GM19467 (cell line): ENCODE data around the gene GALNS.

Experiments used
- ATAC-seq: cut with Tn5 transposase; IDR thresholded peaks from one replicate; pipeline ENCODE4 v1.9.1; 2021; ENCODE audit warnings: mild to moderate bottlenecking, moderate library complexity; ENCODE audit not compliant: unreplicated experiment

Gene GALNS

DNA sequence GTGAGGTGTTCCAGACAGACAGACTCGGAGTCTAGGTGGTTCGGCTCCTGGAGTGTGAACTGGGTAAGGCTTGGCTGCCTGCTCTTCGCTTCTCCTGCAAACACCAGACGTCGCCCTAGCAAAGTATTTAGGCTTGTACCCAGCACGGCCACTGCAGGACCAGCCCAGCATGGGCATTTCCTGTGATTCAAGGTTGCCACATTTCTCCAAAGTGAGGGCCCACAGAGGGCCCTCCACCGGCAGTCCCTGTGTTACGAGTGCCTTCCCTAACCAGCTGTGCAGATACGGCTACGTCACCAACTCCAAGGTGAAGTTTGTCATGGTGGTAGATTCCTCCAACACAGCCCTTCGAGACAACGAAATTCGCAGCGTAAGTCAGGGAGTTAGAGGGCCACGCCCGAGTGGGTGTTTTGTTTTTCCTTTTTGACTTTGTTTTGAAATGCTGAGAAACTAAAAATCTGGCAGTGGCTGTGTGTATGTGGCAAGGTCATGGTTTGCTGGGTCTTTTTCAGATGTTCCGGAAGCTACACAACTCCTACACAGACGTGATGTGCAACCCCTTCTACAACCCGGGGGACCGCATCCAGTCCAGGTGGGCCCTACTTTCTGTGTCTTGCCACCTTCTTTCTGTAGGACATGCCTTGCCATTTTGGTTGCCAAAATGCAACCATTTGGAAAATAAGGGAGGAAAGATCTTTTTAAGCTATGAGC, 2.8 kb upstream of the GALNS start:
- ATAC-seq = no peak

DNA sequence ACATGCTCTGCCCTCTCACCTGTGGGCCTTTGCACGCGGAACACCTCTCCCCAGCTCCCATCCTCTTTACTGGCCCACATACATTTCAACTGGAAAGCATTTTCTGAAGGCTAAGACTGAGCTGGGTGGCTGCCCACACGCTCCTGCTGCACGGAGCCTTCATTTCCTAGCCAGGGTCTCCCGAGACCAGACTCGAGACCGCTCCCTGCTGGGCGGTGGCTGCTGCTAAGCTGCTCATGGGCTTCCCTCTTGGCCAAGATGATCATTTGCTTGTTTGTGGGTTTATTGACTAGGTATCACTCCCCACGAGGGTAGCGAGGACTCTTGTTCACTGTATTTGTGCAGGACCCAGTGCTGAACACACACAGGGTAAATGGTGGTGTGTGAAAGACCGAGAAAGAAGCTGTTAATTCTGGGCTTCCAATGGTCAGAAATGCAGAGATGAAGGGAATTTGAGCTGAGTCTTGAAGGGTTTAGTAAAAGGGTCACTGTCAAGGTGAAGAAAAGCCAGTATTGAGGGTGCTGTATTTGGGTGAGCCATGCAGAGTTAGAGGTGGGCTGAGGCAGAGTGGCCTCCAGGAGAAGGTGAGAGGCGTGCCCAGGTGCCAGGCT, 1.1 kb upstream of the GALNS start:
- peak; percentile 45 for ATAC-seq

DNA sequence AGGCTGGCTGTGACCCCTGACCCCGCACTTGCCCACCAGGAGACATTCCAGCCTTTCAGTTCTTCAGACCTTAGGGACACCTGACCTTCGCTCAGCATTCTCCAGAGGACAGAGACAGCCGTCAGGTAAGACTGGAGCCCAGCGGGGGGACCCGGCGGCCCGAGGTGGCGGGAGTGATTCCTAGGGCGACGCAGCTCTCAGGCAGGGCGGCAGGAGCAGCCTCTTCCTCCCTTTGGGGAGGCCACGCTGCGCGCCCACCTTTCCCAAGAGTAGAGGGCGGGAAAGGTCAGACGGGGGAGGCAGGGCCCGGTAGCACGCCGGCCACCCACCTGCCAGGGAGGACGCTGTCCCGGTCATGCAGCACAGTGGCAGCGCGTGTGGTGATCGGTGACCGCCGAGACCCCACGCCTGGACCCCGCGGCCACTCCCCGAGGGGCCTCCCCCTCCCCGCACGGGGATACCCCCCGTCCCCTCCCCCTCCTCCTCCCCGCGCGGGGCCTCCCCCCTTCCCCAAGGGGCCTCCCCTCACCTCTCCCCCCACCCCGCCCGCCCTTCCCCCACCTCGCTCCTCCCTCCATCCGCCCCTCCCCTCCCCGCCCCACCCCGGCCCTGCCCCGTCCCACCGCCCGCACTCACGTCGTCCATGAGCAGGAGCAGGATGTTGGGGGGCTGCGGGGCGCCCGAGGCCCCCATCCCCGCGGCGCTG, 472 bp downstream of the GALNS start:
- ATAC-seq = no peak

DNA sequence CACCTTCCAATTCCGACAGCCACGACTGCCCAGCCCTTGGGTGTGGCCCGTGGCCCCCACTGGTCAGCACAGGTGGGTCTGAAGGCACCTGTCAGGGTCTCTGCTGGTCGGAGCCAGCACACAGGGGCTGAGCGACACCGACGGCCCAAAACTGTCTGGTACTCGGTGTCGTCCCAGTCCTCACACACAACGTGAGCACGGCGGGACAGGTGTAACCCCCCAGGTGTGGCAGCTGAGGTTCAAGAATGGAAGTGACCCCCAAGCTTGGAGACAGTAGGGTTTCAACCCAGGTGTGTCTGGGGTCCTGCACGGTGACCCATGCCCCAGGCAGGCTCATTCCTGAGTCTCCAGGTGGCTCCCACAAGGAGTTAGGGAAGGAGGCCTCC, 1.0 kb downstream of the GALNS start:
- no peak for ATAC-seq

DNA sequence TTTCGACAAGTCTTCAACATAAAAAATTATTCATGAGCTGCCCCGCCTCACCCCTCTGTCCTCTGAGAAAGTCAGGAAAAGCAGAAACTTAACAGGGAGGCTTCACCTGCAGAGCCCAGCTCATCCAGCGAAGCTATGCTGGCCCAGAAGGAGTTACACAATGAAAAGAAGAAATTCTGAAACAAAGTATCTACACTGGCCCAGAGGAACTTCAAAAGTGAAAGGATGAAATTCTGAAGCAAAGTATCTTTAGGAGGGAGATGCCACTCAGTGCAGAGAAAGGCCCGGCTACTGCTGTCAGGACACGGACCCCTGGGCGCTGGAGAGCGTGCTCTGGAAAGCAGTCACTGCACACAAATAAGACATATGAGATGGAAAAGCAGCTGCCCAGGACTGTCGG, 1.6 kb downstream of the GALNS start:
- no peak for ATAC-seq

DNA sequence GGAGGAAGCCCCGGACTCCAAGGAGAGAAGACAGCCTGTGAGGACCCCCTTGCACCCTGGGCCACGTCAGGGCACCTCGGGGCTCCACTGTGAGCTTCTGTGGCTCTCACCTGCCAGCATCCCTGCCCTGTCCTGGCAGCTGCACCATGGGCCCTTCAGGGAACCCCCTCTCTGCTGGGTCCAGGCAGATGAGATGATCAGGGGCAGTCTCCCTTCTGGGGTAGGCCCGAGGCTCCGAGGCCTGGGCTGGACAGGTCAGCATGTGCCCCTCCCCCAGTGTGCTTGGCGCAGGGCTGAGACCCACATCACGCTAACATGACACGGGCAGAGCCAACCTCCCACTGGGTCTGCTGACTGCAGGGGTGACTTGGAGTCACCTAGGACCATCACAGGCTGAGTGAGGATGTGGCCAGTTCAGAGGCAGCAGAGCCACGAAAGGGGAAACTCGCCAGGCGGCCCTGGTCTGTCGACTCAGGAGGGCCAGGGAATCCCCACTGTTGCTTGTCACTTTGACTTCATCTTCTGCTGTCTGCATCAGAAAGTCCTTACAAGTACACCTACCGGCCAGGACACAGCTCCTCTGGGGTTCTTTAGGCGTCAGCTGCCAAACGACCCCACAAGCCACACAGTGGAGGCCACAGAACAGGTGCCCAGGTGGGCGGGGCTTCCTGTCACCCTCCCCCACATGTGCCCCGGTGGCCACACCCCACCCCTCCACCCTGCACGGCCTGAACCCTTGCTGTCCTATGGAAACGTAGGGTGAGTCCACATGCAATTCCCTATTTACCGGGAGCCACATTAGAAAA, 2.2 kb downstream of the GALNS start:
- no peak for ATAC-seq

DNA sequence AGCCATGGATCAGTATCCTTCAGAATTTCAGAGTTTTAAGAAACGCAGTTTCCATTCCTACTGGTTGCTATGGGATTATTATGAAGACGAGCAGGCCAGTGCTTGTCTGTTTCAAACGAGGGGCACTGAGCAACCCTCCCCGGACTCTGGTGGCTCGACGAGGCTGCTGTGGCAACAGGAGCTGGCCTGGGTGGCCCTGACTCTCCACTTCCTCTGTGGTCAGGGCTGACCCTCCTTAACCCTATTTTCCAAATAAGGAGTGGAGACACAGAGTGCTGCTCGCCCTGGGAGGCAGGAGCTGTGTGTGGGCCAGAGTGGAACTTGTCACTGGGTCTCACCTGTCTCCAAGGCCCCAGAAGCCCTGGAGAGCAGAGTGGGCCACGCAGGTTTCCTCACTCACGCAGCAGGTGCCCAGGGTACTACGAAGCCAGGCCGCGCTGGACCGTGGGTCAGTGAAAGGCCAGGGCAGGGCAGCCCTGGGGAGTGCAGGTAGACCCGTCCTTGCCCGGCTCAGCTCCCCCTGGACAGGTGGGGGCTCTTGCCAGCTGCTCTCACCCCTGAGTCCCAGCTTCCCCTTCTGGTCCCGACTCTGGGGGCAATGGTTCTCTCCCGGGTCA, 3.3 kb downstream of the GALNS start:
- ATAC-seq = no peak

DNA sequence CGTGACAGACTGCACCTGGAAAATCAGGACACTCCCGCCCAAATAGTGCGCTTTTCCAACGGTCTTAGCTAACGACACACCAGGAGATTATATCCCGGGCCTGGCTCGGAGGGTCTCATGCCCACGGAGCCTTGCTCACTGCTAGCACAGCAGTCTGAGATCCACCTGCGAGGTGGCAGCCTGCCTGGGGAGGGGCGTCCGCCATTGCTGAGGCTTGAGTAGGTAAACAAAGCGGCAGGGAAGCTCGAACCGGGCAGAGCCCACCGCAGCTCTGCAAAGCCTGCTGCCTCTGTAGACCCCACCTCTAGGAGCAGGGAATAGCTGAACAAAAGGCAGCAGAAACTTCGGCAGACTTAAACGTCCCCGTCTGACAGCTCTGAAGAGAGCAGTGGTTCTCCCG, 5.1 kb downstream of the GALNS start:
- ATAC-seq = no peak

DNA sequence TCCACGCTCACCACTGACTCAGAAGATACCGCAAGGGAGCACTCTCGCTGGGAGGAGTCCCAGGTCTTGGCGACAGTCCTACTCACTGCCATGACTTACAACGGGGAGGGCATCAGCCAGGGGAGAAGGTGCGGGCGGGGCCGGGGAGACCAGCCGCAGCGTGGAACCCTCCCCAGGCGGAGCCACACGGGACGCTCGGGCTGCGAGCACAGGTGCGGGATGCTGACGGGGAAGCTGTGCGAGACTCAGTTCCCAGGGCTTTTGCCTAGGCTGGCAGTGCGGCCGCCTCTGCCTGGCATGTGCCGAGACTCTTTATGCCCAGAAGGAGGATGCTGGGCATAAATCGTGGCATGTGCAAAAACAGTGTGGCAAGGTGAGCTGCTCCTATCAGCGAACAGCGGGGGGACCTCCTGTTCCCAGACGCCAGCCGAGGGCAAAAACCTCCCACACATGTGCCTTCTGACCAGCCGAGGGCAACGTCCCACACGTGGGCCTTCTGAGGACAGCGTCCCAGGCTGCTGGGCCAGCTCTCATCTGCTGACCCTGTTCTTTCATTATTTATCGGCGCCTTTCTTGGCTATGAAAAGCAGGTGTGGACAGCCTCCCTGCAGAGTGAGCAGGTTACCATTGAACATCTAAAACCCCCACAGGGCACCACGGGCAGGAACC, 6.1 kb downstream of the GALNS start:
- ATAC-seq = no peak

DNA sequence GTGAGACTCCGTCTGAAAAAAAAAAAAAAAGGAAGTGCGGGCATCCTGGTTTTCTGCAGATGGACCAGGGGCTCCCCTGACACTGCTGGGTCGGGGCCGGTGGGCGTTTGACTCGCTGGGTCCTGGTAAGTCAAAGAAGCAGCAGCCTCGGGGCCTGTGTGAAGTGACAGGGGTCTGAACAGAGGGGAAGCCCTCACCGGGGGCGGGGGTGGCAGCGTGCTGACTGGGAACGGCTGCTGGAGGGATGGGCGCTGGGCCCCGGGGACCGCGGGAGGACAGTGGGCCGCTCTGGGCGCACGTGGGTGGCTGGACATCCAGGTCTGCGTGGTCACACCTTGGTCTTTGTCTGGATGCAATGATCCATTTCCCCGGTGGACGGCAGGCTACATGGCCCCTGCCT, 8.2 kb downstream of the GALNS start:
- no peak for ATAC-seq

DNA sequence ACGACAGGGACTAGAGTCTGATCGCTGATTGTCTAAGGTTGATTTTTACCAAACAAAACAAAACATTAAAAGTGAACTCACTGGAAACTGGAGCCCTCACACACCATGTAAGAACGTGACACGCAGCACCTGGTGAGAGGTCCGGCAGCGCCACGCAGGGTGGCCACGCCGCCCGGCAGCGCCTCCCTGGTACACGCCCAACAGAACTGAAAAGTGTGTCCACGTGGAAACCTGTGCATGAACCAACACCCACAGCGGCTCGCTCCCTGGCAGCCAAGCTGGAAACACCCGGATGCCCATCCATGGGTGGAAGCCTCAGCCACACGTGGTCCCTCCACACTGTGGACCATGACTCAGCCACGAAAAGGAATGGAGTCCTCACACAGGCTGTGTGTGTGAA, 9.1 kb downstream of the GALNS start:
- no peak for ATAC-seq

DNA sequence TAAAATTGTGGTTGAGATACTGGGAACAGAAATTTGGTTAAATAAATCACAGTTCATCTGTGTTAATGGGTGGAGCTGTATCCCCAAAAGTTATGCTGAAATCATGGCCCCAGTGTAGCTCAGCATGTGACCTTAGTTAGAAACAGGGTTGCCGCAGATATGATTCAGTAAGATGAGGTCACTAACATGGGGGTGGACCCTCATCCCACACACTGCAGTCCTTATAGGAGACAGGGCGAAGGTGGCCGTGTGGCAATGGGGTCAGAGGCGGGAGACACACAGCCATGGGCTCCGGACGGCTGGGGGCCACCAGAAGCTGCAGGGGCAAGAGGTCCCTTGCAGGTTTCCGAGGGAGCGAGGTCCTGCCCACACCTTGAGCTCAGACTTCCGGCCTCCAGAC, 10.7 kb downstream of the GALNS start:
- ATAC-seq = no peak

DNA sequence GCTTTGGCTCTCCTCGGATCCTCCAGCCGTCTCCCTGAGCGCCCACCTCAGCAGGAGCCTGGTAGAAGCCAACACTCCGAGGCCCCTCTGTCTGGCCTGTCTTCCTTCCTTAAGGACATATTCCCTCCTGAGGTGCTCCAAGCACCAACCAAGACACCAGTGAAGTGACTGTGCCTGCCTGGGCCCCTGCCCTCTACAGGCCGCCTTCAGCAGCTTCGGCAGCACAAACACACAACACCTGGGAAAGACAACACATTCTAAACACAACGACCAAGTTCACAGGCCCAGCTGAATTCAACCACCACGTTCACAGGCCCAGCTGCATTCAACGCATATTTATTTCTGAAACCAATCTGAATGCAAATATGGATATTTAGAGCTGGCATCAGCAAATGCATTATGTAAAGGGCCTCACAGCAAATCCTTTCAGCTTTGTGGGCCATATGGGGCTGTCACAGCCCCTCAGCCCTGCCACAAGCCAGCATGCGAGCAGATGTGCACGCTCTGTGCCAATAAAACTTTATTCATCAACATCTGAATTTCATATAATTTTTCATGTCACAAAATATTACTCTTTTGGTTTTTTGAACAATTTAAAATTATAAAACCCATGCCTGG, 12.2 kb downstream of the GALNS start:
- ATAC-seq = no peak

DNA sequence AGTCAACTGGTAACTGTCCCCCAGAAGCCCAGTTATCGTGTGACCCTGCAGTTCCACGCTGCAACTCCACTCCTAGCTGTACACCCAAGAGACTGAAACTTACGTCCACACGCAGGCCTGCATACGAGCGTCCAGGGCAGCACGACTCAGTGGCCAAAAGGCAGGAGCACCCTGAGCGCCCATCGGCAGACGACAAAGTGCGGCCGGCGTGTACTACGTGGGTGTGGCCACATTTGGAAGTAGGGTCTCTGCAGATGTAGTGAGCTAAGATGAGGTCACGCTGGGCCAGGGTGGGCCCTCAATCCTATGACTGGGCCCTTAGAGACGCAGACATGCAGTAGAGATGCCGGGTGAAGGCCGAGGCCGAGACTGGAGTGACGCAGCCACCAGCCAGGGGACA, 13.5 kb downstream of the GALNS start:
- no peak for ATAC-seq

DNA sequence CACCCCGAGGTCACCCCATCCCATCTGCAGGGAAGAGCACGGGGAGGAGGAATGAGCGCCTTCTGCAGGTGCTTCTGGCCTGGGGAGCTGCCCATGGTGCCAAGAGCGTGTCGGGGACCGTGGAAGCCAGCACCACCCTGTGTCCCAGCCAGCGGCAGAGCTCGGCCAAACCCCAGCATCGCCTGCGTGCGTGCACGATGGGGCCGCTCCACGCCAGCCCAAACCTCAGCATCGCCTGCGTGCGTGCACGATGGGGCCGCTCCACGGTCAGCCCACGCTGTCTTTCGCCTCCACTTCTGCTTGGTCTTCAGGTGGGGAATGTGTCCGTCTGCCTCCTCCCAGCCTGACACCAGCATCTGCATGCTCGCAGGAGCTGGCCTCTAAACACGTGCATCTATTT, 13.9 kb downstream of the GALNS start:
- ATAC-seq = no peak

DNA sequence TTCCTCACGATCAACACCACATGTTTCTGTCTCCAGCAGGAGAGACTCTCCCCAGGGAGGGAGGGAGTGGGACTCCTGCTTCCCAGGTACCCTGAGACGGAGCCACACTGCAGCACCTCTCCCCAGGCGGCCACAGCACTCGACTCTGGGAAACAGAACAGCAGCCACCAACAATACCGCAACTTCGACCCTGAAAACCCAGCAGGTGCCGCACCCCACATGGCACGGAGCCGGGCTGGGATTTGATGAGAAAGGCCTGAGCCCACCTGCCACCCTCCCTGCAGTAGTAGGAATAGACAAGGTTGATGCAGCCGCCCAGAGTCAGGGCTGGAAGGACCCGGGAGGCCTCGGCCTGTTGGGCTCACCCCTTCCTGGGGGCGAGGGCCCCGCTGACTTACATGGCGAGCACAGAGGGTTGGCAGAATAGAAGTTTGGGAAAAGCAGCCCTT, 14.4 kb downstream of the GALNS start:
- no peak for ATAC-seq

DNA sequence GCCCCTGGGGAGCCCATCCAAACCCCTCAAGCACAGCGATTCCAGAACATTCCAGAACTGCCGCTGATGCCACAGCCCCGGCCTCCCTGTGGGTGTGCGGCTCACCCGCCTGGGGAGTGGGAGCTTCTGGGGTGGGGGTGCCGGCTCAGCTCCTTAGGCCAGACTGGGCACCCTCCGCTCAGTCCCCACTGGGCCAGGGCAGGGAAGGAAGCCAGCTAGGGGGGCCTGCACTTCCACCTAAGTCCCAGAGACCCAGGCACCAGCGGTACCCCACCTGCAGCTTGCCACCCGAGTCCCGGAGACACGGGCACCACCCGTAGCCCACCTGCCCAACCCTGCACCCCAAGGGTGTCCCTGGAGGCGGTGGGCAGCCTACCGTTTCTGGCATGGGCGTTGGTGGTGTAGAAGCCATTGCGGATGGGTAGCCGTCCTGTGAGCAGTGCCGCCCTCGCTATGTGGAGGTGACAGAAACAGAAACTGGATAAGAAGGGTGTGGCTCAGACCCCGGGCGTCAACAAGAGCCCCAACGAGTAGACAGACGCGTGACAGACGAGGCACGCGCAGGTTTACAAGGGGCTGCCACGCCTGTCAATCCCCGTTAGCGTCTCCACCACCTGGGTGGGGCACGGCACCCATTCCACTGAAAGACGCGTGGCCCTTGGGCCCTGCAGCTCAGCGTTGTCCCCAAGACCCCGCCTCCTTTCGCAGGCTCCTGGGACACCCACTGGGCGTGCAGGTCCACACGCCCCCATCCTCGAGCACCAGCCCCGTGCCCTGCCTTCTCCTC, 15.0 kb downstream of the GALNS start:
- no peak for ATAC-seq

DNA sequence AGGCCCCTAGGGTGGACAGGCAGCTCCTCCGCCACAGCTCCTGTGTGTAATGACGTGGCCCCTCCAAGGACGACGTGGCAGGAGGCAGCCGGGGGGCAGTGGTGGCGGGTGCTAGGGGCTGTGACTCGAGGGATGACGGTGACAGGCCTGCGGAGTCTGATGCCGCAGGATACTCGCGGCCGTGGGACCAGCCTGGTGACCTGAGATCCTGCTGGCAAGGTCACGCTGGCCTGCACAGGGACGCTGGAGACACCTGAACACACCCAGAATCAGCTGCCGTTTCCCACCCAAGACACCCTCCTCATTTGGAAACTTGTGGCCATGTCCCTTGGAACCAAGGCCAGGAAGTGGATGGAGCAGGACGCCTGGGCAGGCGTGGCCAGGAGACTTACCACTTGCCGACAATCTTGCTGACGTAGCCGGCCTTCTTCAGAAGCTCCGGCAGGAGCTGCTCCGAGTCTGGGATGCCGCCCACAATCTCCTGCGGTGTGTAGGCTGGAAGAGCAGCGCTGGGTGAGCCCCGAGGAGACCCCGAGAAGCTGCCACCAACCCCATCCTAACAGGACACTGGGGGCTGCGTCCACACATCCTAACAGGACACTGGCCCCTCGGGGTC, 16.0 kb downstream of the GALNS start:
- no peak for ATAC-seq
